HEK293 (cell line): ENCODE measurements around the gene PSMD8.
A peak's percentile ranks its signal among the peaks of the same experiment; 100 is the strongest.

Source experiments
- CTCF ChIA-PET: fragments of 350-600 bp; formaldehyde crosslinking; extraction: SDS; loops from one replicate; lab custom pipeline; 2021; ENCODE audit warnings: antibody characterized with exemption; lab: Yijun Ruan, JAX
- POLR2A ChIA-PET: fragments of 300-600 bp; formaldehyde crosslinking; extraction: SDS; loops from one replicate; lab custom pipeline; 2020; ENCODE audit warnings: antibody characterized with exemption, inconsistent platforms; lab: Yijun Ruan, JAX
- H3K27ac ChIP-seq: fragments of 200-500 bp; sonication (Bioruptor generic); 2 replicates; pipeline ENCODE4 v1.5.1; 2014; ENCODE audit warnings: low read depth, low read length, control low read depth, inconsistent platforms; ENCODE audit errors: extremely low read depth
- H3K36me3 ChIP-seq, 2 experiments: fragments of 200-500 bp in 1 of 2; sonication (Bioruptor generic) in 1 of 2; 1 replicate in 1 of 2; 2 replicates in 1 of 2; pipeline ENCODE4 v1.5.1; 2014 to 2017; ENCODE audit warnings: inconsistent platforms in 2 of 2, low read length in 2 of 2; ENCODE audit not compliant: control insufficient read depth in 2 of 2, insufficient read depth in 1 of 2
- H3K4me1 ChIP-seq: fragments of 200-500 bp; sonication (Bioruptor generic); 2 replicates; pipeline ENCODE4 v1.5.1; 2014; ENCODE audit warnings: mild to moderate bottlenecking, low read length, inconsistent platforms; ENCODE audit not compliant: control insufficient read depth, insufficient read depth
- H3K4me3 ChIP-seq: 2 replicates; pipeline ENCODE4 v1.5.1; 2011; ENCODE audit warnings: low read depth, mild to moderate bottlenecking, control low read depth, low read length, moderate library complexity
- H3K9me3 ChIP-seq: fragments of 200-500 bp; sonication (Bioruptor generic); 2 replicates; pipeline ENCODE4 v1.5.1; 2014; ENCODE audit warnings: low read depth, low read length, inconsistent platforms; ENCODE audit not compliant: control insufficient read depth, insufficient read depth
- AEBP2 ChIP-seq: fragments of 450-650 bp; formaldehyde crosslinking; IDR thresholded peaks from 2 replicates; pipeline ENCODE4 v1.5.1; 2016; ENCODE audit warnings: missing biosample characterization, missing genetic modification characterization, borderline replicate concordance
- GLI2 ChIP-seq: fragments of 450-650 bp; formaldehyde crosslinking; IDR thresholded peaks from 2 replicates; pipeline ENCODE4; 2017; ENCODE audit warnings: missing biosample characterization, missing genetic modification characterization, low read depth, borderline replicate concordance
- SP2 ChIP-seq: fragments of 450-650 bp; formaldehyde crosslinking; IDR thresholded peaks from 2 replicates; pipeline ENCODE4 v1.5.1; 2016; ENCODE audit warnings: missing biosample characterization, missing genetic modification characterization
- ZBTB49 ChIP-seq: fragments of 450-650 bp; formaldehyde crosslinking; IDR thresholded peaks from 2 replicates; pipeline ENCODE4 v1.5.1; 2016; ENCODE audit warnings: missing biosample characterization, missing genetic modification characterization, low read depth
- ZFP69B ChIP-seq: fragments of 450-650 bp; formaldehyde crosslinking; IDR thresholded peaks from 2 replicates; pipeline ENCODE4 v1.5.1; 2016; ENCODE audit warnings: missing biosample characterization, missing genetic modification characterization
- ZNF112 ChIP-seq: fragments of 450-650 bp; formaldehyde crosslinking; IDR thresholded peaks from 2 replicates; pipeline ENCODE4 v1.5.0; 2017; ENCODE audit warnings: missing biosample characterization, missing genetic modification characterization
- ZNF174 ChIP-seq: fragments of 450-650 bp; formaldehyde crosslinking; IDR thresholded peaks from 2 replicates; pipeline ENCODE4 v1.5.0; 2017; ENCODE audit warnings: missing biosample characterization, mild to moderate bottlenecking, missing genetic modification characterization
- ZNF202 ChIP-seq: fragments of 450-650 bp; formaldehyde crosslinking; IDR thresholded peaks from 2 replicates; pipeline ENCODE4 v1.5.1; 2016; ENCODE audit warnings: missing biosample characterization, missing genetic modification characterization, borderline replicate concordance
- ZNF266 ChIP-seq: fragments of 450-650 bp; formaldehyde crosslinking; IDR thresholded peaks from 2 replicates; pipeline ENCODE4 v1.5.1; 2016; ENCODE audit warnings: missing biosample characterization, missing genetic modification characterization, low read depth
- ZNF311 ChIP-seq: fragments of 450-650 bp; formaldehyde crosslinking; IDR thresholded peaks from 2 replicates; pipeline ENCODE4 v1.5.1; 2017; ENCODE audit warnings: missing biosample characterization, missing genetic modification characterization, borderline replicate concordance
- ZNF488 ChIP-seq: fragments of 450-650 bp; formaldehyde crosslinking; IDR thresholded peaks from 2 replicates; pipeline ENCODE4 v1.5.1; 2016; ENCODE audit warnings: missing biosample characterization, missing genetic modification characterization
- ZNF529 ChIP-seq: fragments of 450-650 bp; formaldehyde crosslinking; IDR thresholded peaks from 2 replicates; pipeline ENCODE4 v1.5.1; 2017; ENCODE audit warnings: missing genetic modification characterization, missing biosample characterization; ENCODE audit not compliant: insufficient replicate concordance
- ZNF623 ChIP-seq: fragments of 450-650 bp; formaldehyde crosslinking; IDR thresholded peaks from 2 replicates; pipeline ENCODE4 v1.5.1; 2016; ENCODE audit warnings: missing biosample characterization, missing genetic modification characterization
- ZNF692 ChIP-seq: fragments of 450-650 bp; formaldehyde crosslinking; IDR thresholded peaks from 2 replicates; pipeline ENCODE4 v1.5.1; 2016; ENCODE audit warnings: missing biosample characterization, missing genetic modification characterization
- ZNF747 ChIP-seq: fragments of 450-650 bp; formaldehyde crosslinking; IDR thresholded peaks from 2 replicates; pipeline ENCODE4 v1.5.1; 2016; ENCODE audit warnings: missing biosample characterization, missing genetic modification characterization
- ZNF768 ChIP-seq: fragments of 450-650 bp; formaldehyde crosslinking; IDR thresholded peaks from 2 replicates; pipeline ENCODE4 v1.5.1; 2018; ENCODE audit warnings: missing biosample characterization, mild to moderate bottlenecking, missing genetic modification characterization
- ZNF785 ChIP-seq: fragments of 450-650 bp; formaldehyde crosslinking; IDR thresholded peaks from 2 replicates; pipeline ENCODE4 v1.5.1; 2016; ENCODE audit warnings: missing biosample characterization, missing genetic modification characterization
- ZSCAN4 ChIP-seq: fragments of 450-650 bp; formaldehyde crosslinking; IDR thresholded peaks from 2 replicates; pipeline ENCODE4 v1.5.1; 2017; ENCODE audit warnings: missing biosample characterization, missing genetic modification characterization

Gene PSMD8

GRCh38 chr19:38383743-38384142 lies 9.4 kb downstream of the PSMD8 start:
- TF ChIP-seq ZNF266 (tag by site-specific recombination) = no peak
- no peak for TF ChIP-seq GLI2 (tag by site-specific recombination)
- no peak for TF ChIP-seq ZNF488 (tag by site-specific recombination)
- no peak for TF ChIP-seq ZNF112 (tag by site-specific recombination)
- TF ChIP-seq ZNF529 (tag by site-specific recombination) = no peak
- no peak for TF ChIP-seq ZNF202
- TF ChIP-seq ZFP69B (tag by site-specific recombination) = peak; percentile 74; the same call in 1 of the 2 replicates
- TF ChIP-seq ZNF768 (tag by site-specific recombination) = no peak
- TF ChIP-seq ZNF747 (tag by site-specific recombination) = no peak
- TF ChIP-seq ZBTB49 = no peak
- peak; percentile 72 for TF ChIP-seq ZNF692
- TF ChIP-seq ZSCAN4 (tag by site-specific recombination) = no peak
- no peak for TF ChIP-seq ZNF311 (tag by site-specific recombination)
- no peak for TF ChIP-seq SP2
- no peak for TF ChIP-seq ZNF785 (tag by site-specific recombination)
- TF ChIP-seq AEBP2 = no peak
- TF ChIP-seq ZNF174 = no peak
- TF ChIP-seq ZNF623 (tag by site-specific recombination) = no peak
- no peak overlapping the region for H3K27ac ChIP-seq
- no peak overlapping the region for H3K4me3 ChIP-seq
- H3K36me3 ChIP-seq = peaks cover 56 to 71% of the 10 kb centered on the region in 2 experiments
- peaks cover 14% of the 10 kb centered on the region for H3K4me1 ChIP-seq
- H3K9me3 ChIP-seq = no peaks in the 10 kb centered on the region
- ChIA-PET CTCF (interaction anchor here (0.6 to 2.4 kb wide), 6 partner anchors 48 to 716 kb away, joined by 3 to 14 read pairs (median 4); partner anchors contain the start of gene CATSPERG), POLR2A (interaction anchor here (0.6 to 3.8 kb wide), 3 partner anchors 9 to 23 kb away, joined by 3 to 36 read pairs (median 10); partner anchors contain the start of genes FAM98C and PSMD8)
